H1 (cell line): ENCODE results near the gene GIPC1. TPM values are rescaled to one million over a fixed set of nuclear protein-coding genes. Genes with fewer than 3 reads are reported as not detected.

Experiments used
- CTCF ChIA-PET: fragments of 300-600 bp; sonication (Branson Sonifier 250); formaldehyde crosslinking; loops from one replicate; lab custom pipeline; 2021; ENCODE audit not compliant: partially characterized antibody; lab: Charles Lee
- POLR2A ChIA-PET: fragments of 300-600 bp; sonication (Branson Sonifier 250); formaldehyde crosslinking; loops from one replicate; lab custom pipeline; 2021; ENCODE audit warnings: inconsistent platforms; ENCODE audit not compliant: partially characterized antibody; lab: Charles Lee
- DNase-seq, 2 experiments: peaks; one replicate each; pipeline versions ENCODE4 v3.0.0 to v3.0.0-alpha.2; 2010 to 2022; ENCODE audit warnings: low spot score in 2 of 2, low read depth in 1 of 2, mixed read lengths in 1 of 2
- FAIRE-seq: peaks from 2 replicates; lab custom pipeline; 2011; peaks lifted over from hg19 to GRCh38; lab: Jason Lieb, UNC
- H2AFZ ChIP-seq: 2 replicates; pipeline ENCODE4 v1.8.1; 2012; ENCODE audit warnings: low read length, inconsistent platforms
- H2AK5ac ChIP-seq: 2 replicates; pipeline ENCODE4 v1.6.1; 2013; ENCODE audit warnings: low read depth, low read length
- H2BK120ac ChIP-seq: replicated peaks from 2 replicates; pipeline ENCODE3; 2013; ENCODE audit warnings: low read depth, low read length, inconsistent platforms
- H2BK12ac ChIP-seq: 2 replicates; pipeline ENCODE4 v1.6.1; 2013; ENCODE audit warnings: low read depth, low read length
- H2BK15ac ChIP-seq: 2 replicates; pipeline ENCODE4 v1.6.1; 2013; ENCODE audit warnings: low read length
- H2BK20ac ChIP-seq: 2 replicates; pipeline ENCODE4 v1.6.1; 2013; ENCODE audit warnings: low read length
- H2BK5ac ChIP-seq: 2 replicates; pipeline ENCODE4 v1.6.1; 2013; ENCODE audit warnings: low read depth, low read length
- H3K14ac ChIP-seq: 2 replicates; pipeline ENCODE4 v1.6.1; 2013; ENCODE audit warnings: inconsistent platforms; ENCODE audit not compliant: insufficient read length
- H3K18ac ChIP-seq: 2 replicates; pipeline ENCODE4 v1.6.1; 2013; ENCODE audit warnings: low read length; ENCODE audit errors: extremely low read depth
- H3K23ac ChIP-seq: 2 replicates; pipeline ENCODE4 v1.6.1; 2013; ENCODE audit warnings: inconsistent platforms; ENCODE audit not compliant: insufficient read length
- H3K23me2 ChIP-seq: 2 replicates; pipeline ENCODE4 v1.6.1; 2013; ENCODE audit warnings: low read depth, low read length
- H3K27ac ChIP-seq: 2 replicates; pipeline ENCODE4 v1.6.1; 2011; ENCODE audit warnings: low read depth, low read length, inconsistent platforms
- H3K27me3 ChIP-seq, 4 experiments: replicated peaks in 1 of 4; 1 replicate in 1 of 4; 2 replicates in 3 of 4; pipeline versions ENCODE4 v1.6.1 to v1.8.1; 2011 to 2013; ENCODE audit warnings: low read length in 3 of 4, mild to moderate bottlenecking in 3 of 4, inconsistent platforms in 2 of 4, mixed read lengths in 2 of 4, moderate library complexity in 1 of 4; ENCODE audit not compliant: control insufficient read depth in 3 of 4, insufficient read depth in 3 of 4; ENCODE audit errors: extremely low read depth in 1 of 4
- H3K36me3 ChIP-seq, 4 experiments: 2 replicates each; pipeline versions ENCODE4 v1.6.1 to v1.8.1; 2011 to 2013; ENCODE audit warnings: mild to moderate bottlenecking in 4 of 4, low read length in 3 of 4, moderate library complexity in 2 of 4, control low read depth in 1 of 4, inconsistent platforms in 1 of 4; ENCODE audit not compliant: insufficient read depth in 4 of 4, control insufficient read depth in 2 of 4
- H3K4ac ChIP-seq: replicated peaks from 2 replicates; pipeline ENCODE3; 2013; ENCODE audit warnings: low read length, low read depth, mixed read lengths, inconsistent platforms; ENCODE audit not compliant: insufficient read length
- H3K4me1 ChIP-seq, 4 experiments: replicated peaks in 1 of 4; 1 replicate in 1 of 4; 2 replicates in 3 of 4; pipeline versions ENCODE4 v1.6.1 to v1.8.1; 2011 to 2013; ENCODE audit warnings: low read length in 3 of 4, inconsistent platforms in 2 of 4, mixed read lengths in 1 of 4; ENCODE audit not compliant: insufficient read depth in 4 of 4, control insufficient read depth in 3 of 4
- H3K4me2 ChIP-seq, 2 experiments: 2 replicates each; pipeline versions ENCODE4 v1.6.1 to v1.8.1; 2011 to 2013; ENCODE audit warnings: low read depth in 2 of 2, low read length in 2 of 2, control low read depth in 1 of 2, inconsistent platforms in 1 of 2, mild to moderate bottlenecking in 1 of 2; ENCODE audit not compliant: insufficient read depth in 1 of 2
- H3K4me3 ChIP-seq, 4 experiments: fragments of 200-600, 300-600 bp in 1 of 4; sonication (generic), shearing (Covaris generic), sonication (Bioruptor Twin) in 1 of 4; 2 replicates each; pipeline versions ENCODE4 v1.5.1 to v1.8.1; 2011 to 2016; ENCODE audit warnings: low read length in 4 of 4, low read depth in 3 of 4, control low read depth in 2 of 4, inconsistent platforms in 2 of 4, mild to moderate bottlenecking in 2 of 4, mixed read lengths in 1 of 4, moderate library complexity in 1 of 4; ENCODE audit not compliant: insufficient read depth in 2 of 4; ENCODE audit errors: extremely low read depth in 1 of 4
- H3K56ac ChIP-seq: replicated peaks from 2 replicates; pipeline ENCODE3; 2013; ENCODE audit warnings: low read depth, mild to moderate bottlenecking, mixed read lengths, low read length, inconsistent platforms; ENCODE audit not compliant: insufficient read length
- H3K79me1 ChIP-seq: 2 replicates; pipeline ENCODE4 v1.6.1; 2013; ENCODE audit warnings: low read depth, low read length, control low read depth
- H3K79me2 ChIP-seq, 2 experiments: 2 replicates each; pipeline versions ENCODE4 v1.6.1 to v1.8.1; 2012 to 2013; ENCODE audit warnings: low read length in 2 of 2, mild to moderate bottlenecking in 2 of 2, inconsistent platforms in 1 of 2; ENCODE audit not compliant: insufficient read depth in 2 of 2, control insufficient read depth in 1 of 2
- H3K9ac ChIP-seq, 4 experiments: replicated peaks in 1 of 4; 1 replicate in 1 of 4; 2 replicates in 3 of 4; pipeline versions ENCODE4 v1.6.1 to v1.8.1; 2011 to 2013; ENCODE audit warnings: low read depth in 3 of 4, low read length in 3 of 4, control low read depth in 2 of 4, mild to moderate bottlenecking in 2 of 4, moderate library complexity in 2 of 4, inconsistent platforms in 1 of 4; ENCODE audit errors: extremely low read depth in 1 of 4
- H3K9me3 ChIP-seq, 2 experiments: 2 replicates each; pipeline versions ENCODE4 v1.6.1 to v1.8.1; 2012 to 2013; ENCODE audit warnings: mild to moderate bottlenecking in 2 of 2, moderate library complexity in 2 of 2, control low read depth in 1 of 2, inconsistent platforms in 1 of 2, low read depth in 1 of 2, low read length in 1 of 2, mixed read lengths in 1 of 2; ENCODE audit not compliant: insufficient read depth in 2 of 2
- H4K20me1 ChIP-seq, 2 experiments: replicated peaks in 1 of 2; 2 replicates each; pipeline versions ENCODE3 to v1.8.1; 2011 to 2013; ENCODE audit warnings: inconsistent platforms in 2 of 2, low read length in 2 of 2, mild to moderate bottlenecking in 1 of 2; ENCODE audit not compliant: insufficient read depth in 2 of 2, control insufficient read depth in 1 of 2
- H4K5ac ChIP-seq: 2 replicates; pipeline ENCODE4 v1.6.1; 2013; ENCODE audit warnings: low read length, low read depth, mixed read lengths, inconsistent platforms; ENCODE audit not compliant: insufficient read length
- H4K8ac ChIP-seq: 2 replicates; pipeline ENCODE4 v1.8.0; 2013; ENCODE audit warnings: mild to moderate bottlenecking, moderate library complexity, low read length, inconsistent platforms; ENCODE audit not compliant: insufficient read depth; ENCODE audit errors: extremely low read depth
- H4K91ac ChIP-seq: replicated peaks from 2 replicates; pipeline ENCODE3; 2013; ENCODE audit warnings: low read length, mixed read lengths, inconsistent platforms; ENCODE audit not compliant: insufficient read length
- BCL11A ChIP-seq, 2 experiments: IDR thresholded peaks; one replicate each; pipeline ENCODE4 v1.6.1; 2011; ENCODE audit warnings: low read depth in 2 of 2, low read length in 2 of 2, mild to moderate bottlenecking in 2 of 2
- CHD2 ChIP-seq: IDR thresholded peaks from 2 replicates; pipeline ENCODE4 v1.6.1; 2012; ENCODE audit warnings: low read length, improper control_type of control experiment
- CREB1 ChIP-seq: IDR thresholded peaks from 2 replicates; pipeline ENCODE4 v1.6.1; 2012; ENCODE audit warnings: inconsistent platforms
- WGBS, 2 experiments: shearing (Covaris generic) in 1 of 2; methylation state at CpG; one replicate each; pipeline versions ENCODE4 v1.1.6 to v1.1.7; 2013 to 2015; ENCODE audit warnings: low lambda C conversion rate in 2 of 2, mixed read lengths in 2 of 2, inconsistent platforms in 1 of 2, low coverage in 1 of 2, missing lambda C conversion rate in 1 of 2; ENCODE audit not compliant: insufficient replicate concordance in 2 of 2, insufficient coverage in 1 of 2, insufficient read length in 1 of 2; ENCODE audit errors: extremely low coverage in 1 of 2, missing lambda C conversion rate in 1 of 2; 5-methylcytosine and 5-hydroxymethylcytosine counted together
- microRNA counts: library from miRNA; unstranded; fragments of <30 nt; microRNA quantifications from one replicate; lab custom pipeline; 2015
- microRNA-seq, 2 experiments: library from miRNA; unstranded; fragments of <30 nt; microRNA quantifications; one replicate each; pipeline versions ENCODE4 to v1.2.0, GENCODE V29; 2016 to 2020; ENCODE audit warnings: borderline microRNAs expressed in 2 of 2, borderline number of aligned reads in 2 of 2, borderline replicate concordance in 1 of 2
- polyA plus RNA-seq, 7 experiments: library from polyadenylated mRNA; depleted of rRNA in 3 of 7; stranded (reverse) in 5 of 7; unstranded in 2 of 7; fragments of >200 nt in 5 of 7; fragments of 200-250 nt in 2 of 7; gene quantifications; 1 replicate in 5 of 7; 2 replicates in 1 of 7; 4 replicates in 1 of 7; pipeline versions ENCODE4 v1.2.1 to v1.2.3, GENCODE V29; 2011 to 2013; ENCODE audit warnings: missing spikeins in 2 of 7, mixed read lengths in 2 of 7
- small RNA-seq: library from polyadenylated mRNA; stranded (forward); fragments of <200 nt; extraction: miRNeasy Mini kit (QIAGEN cat#:217004); gene quantifications from one replicate; pipeline ENCODE3, GENCODE V24; 2013; ENCODE audit not compliant: insufficient read depth
- total RNA-seq: library from RNA; stranded (reverse); fragmentation: NEBNext Ultra II Directional; extraction: Animal tissue kit (Norgen Biotek cat#: 25700); gene quantifications from 2 replicates; pipeline ENCODE4 v1.2.1, GENCODE V29; 2021

GIPC1 gene
- total and polyA plus RNA-seq, 2 of the 8 experiments (the other 6 are each of a cell fraction or from before 2014, with no cell fraction given) = 65.6 to 72.0 TPM

DNA sequence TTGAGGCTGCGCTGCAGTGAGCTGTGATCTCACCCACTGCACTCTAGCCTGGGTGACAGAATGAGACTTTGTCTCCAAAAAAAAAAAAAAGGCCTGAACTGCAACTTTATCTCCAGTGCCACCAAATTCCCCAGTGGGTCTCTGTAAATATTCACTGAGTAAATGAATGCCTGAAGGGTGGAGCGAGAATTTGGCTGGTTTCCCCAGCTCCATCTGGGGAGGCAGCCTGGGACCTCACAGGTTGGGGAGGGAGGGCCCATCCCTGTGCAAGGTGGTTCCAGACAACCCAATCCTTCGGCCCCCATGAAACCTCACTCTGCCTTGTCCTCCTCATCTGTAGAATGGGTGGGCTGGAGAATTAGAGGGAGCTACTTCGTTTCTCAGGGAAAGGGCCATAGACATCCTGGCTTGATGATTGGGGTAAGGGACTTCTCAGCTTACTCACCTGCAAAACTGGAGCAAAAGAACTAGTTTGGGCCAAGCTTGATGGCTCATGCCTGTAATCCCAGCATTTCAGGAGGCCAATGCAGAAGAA, 67.0 kb downstream of the GIPC1 start:
- Histone ChIP-seq H3K27ac (no peak overlapping the region), H3K36me3 (no peaks in the 10 kb centered on the region), H2BK12ac (no peak overlapping the region), H3K56ac (no peak overlapping the region), H3K79me2 (peaks cover 0 to 1% of the 10 kb centered on the region in 2 experiments; a peak in 1 of 4 replicates), H3K27me3 (no peaks in the 10 kb centered on the region; a peak in 1 of 7 replicates), H3K4me3 (no peak overlapping the region), H4K5ac (no peak overlapping the region), H3K14ac (no peak overlapping the region), H3K23me2 (no peaks in the 10 kb centered on the region; the same call in 1 of the 2 replicates), H4K8ac (no peak overlapping the region), H2AK5ac (no peak overlapping the region), H4K20me1 (no peaks in the 10 kb centered on the region), H3K4me2 (no peak overlapping the region), H3K79me1 (peaks cover 1% of the 10 kb centered on the region; the same call in 1 of the 2 replicates), H2BK120ac (no peak overlapping the region), H3K4ac (no peak overlapping the region), H3K9me3 (no peaks in the 10 kb centered on the region), H4K91ac (no peak overlapping the region), H3K23ac (no peak overlapping the region), H3K9ac (no peak overlapping the region), H2BK20ac (no peak overlapping the region), H3K4me1 (peaks cover 0 to 5% (median 1%) of the 10 kb centered on the region in 4 experiments; a peak in 4 of 7 replicates), H2BK15ac (no peak overlapping the region), H2BK5ac (no peak overlapping the region), H2AFZ (no peak overlapping the region), H3K18ac (no peak overlapping the region)
- ChIA-PET POLR2A (interaction anchor here (0.7 to 1.1 kb wide), 3 partner anchors 23 to 423 kb away, joined by 3 to 4 read pairs (median 3); no protein-coding TSS in a partner anchor), CTCF (interaction anchor here (0.6 to 4.8 kb wide), 8 partner anchors 9 to 57 kb away, joined by 3 to 19 read pairs (median 9); no protein-coding TSS in a partner anchor)
- FAIRE-seq (no peak), DNase-seq (no peak)
- TF ChIP-seq CHD2 = no peak
- no peak for TF ChIP-seq CREB1
- TF ChIP-seq BCL11A (IDR thresholded peaks at IDR 0.05; ENCODE audit: low read depth in 2 of 2, low read length in 2 of 2) = no peak
- 90% methylated on average over 4 of the region's 4 CpGs; no CpG with 5 or more reads in 1 of the 2 experiments for WGBS, 2 experiments

MicroRNAs encoded within 50 kb of the gene (microRNA counts, 767-probe panel; counts per million panel counts)
- 879 counts per million, percentile 95 among the panel's probes with 10 or more counts for microRNA hsa-miR-639 (lab: Ali Mortazavi, UCI)

Small RNA genes lying within 50 kb of the gene (microRNA-seq; reads per million reads assigned to microRNA genes)
- gene MIR639 = 0 to 0.20 reads per million in 2 experiments

Small RNA genes lying within 50 kb of the gene (small RNA-seq; reads per million reads assigned to genes)
- not detected for gene SNRPGP15

Other genes with a start within 250 kb of the GIPC1 start
- 3.0 and 3.6 TPM in 2 replicates for gene ADGRE5, start 114.7 kb downstream of the GIPC1 start, total RNA-seq
- 1.6 and 2.3 TPM in 2 replicates for gene ADGRE5, start 114.7 kb downstream of the GIPC1 start, polyA plus RNA-seq (2011; rRNA removed)
- gene DDX39A, start 76.8 kb downstream of the GIPC1 start, total RNA-seq = 124 and 139 TPM in 2 replicates
- 139 and 161 TPM in 2 replicates for gene DDX39A, start 76.8 kb downstream of the GIPC1 start, polyA plus RNA-seq (2011; rRNA removed)
- 161 and 162 TPM in 2 replicates for gene PKN1, start 62.8 kb downstream of the GIPC1 start, total RNA-seq
- 65.2 and 109 TPM in 2 replicates for gene PKN1, start 62.8 kb downstream of the GIPC1 start, polyA plus RNA-seq (2011; rRNA removed)
- 0.38 and 0.41 TPM in 2 replicates for gene PTGER1, start 20.8 kb downstream of the GIPC1 start, total RNA-seq
- gene PTGER1, start 20.8 kb downstream of the GIPC1 start, polyA plus RNA-seq (2011; rRNA removed) = 0.20 and 0.30 TPM in 2 replicates
- gene DNAJB1, start 22.3 kb upstream of the GIPC1 start, total RNA-seq = 62.6 and 62.9 TPM in 2 replicates
- gene DNAJB1, start 22.3 kb upstream of the GIPC1 start, polyA plus RNA-seq (2011; rRNA removed) = 51.7 and 64.3 TPM in 2 replicates
- gene TECR, start 33.5 kb upstream of the GIPC1 start, total RNA-seq = 172 and 179 TPM in 2 replicates
- 405 and 439 TPM in 2 replicates for gene TECR, start 33.5 kb upstream of the GIPC1 start, polyA plus RNA-seq (2011; rRNA removed)
- gene NDUFB7, start 75.9 kb upstream of the GIPC1 start, total RNA-seq = 151 and 161 TPM in 2 replicates
- gene NDUFB7, start 75.9 kb upstream of the GIPC1 start, polyA plus RNA-seq (2011; rRNA removed) = 740 and 777 TPM in 2 replicates
- not detected in 2 replicates for gene CLEC17A, start 87.0 kb upstream of the GIPC1 start, total RNA-seq
- not detected in 2 replicates for gene CLEC17A, start 87.0 kb upstream of the GIPC1 start, polyA plus RNA-seq (2011; rRNA removed)
- gene ADGRE3, start 178.7 kb upstream of the GIPC1 start, total RNA-seq = not detected in 2 replicates
- gene ADGRE3, start 178.7 kb upstream of the GIPC1 start, polyA plus RNA-seq (2011; rRNA removed) = not detected in 2 replicates
- 7.3 and 7.5 TPM in 2 replicates for gene ZNF333, start 193.9 kb upstream of the GIPC1 start, total RNA-seq
- 7.9 and 8.4 TPM in 2 replicates for gene ZNF333, start 193.9 kb upstream of the GIPC1 start, polyA plus RNA-seq (2011; rRNA removed)